Tibial nerve (tissue), 4 donors: ENCODE results near the gene DAB1. TPM values are rescaled to one million over a fixed set of nuclear protein-coding genes. Genes with fewer than 3 reads are reported as not detected.

ENCODE experiments used
- DNase-seq, 2 donors: peaks; one replicate each; pipeline ENCODE4 v3.0.0-alpha.2; 2019; ENCODE audit warnings: low spot score in 2 of 2
- H3K27ac ChIP-seq, 4 donors: fragments of 200-600 bp; sonication (generic) in 3 of 4; one replicate each; pipeline ENCODE4 v1.5.1; 2017 to 2019; ENCODE audit warnings: mild to moderate bottlenecking in 1 of 4
- H3K27me3 ChIP-seq, 2 donors: fragments of 200-600 bp; sonication (generic) in 1 of 2; one replicate each; pipeline versions ENCODE4 v1.5.1 to v1.6.0; 2017 to 2019
- H3K36me3 ChIP-seq, 3 donors: fragments of 200-600 bp; sonication (generic); one replicate each; pipeline ENCODE4 v1.5.1; 2018 to 2019
- H3K4me1 ChIP-seq, 4 donors: fragments of 200-600 bp; sonication (generic) in 3 of 4; one replicate each; pipeline ENCODE4 v1.5.1; 2017 to 2019
- H3K4me3 ChIP-seq, 4 donors: fragments of 200-600 bp; sonication (generic) in 3 of 4; one replicate each; pipeline ENCODE4 v1.5.1; 2017 to 2019; ENCODE audit warnings: mild to moderate bottlenecking in 1 of 4, moderate library complexity in 1 of 4
- H3K9me3 ChIP-seq, 4 donors: fragments of 200-600 bp; sonication (generic) in 3 of 4; one replicate each; pipeline ENCODE4 v1.5.1; 2017 to 2019
- CTCF ChIP-seq, 5 experiments: fragments of 200-600 bp in 3 of 5; fragments of 450-650 bp in 2 of 5; sonication (generic) in 3 of 5; IDR thresholded peaks; one replicate each; pipeline ENCODE4 v1.5.1; 2016 to 2019; ENCODE audit warnings: antibody characterized with exemption in 5 of 5, mild to moderate bottlenecking in 3 of 5, moderate library complexity in 2 of 5
- EP300 ChIP-seq, 2 donors: sonication (generic); formaldehyde crosslinking; IDR thresholded peaks; one replicate each; pipeline ENCODE4 v1.6.1; 2017; ENCODE audit warnings: antibody characterized with exemption in 2 of 2, mild to moderate bottlenecking in 1 of 2
- POLR2A ChIP-seq, 2 donors: fragments of 450-650 bp; IDR thresholded peaks; one replicate each; pipeline ENCODE4 v1.6.1; 2017; ENCODE audit warnings: antibody characterized with exemption in 2 of 2, mild to moderate bottlenecking in 2 of 2, moderate library complexity in 2 of 2
- WGBS, 2 donors: methylation state at CpG; one replicate each; pipeline ENCODE4 v1.1.5; 2018; 5-methylcytosine and 5-hydroxymethylcytosine counted together
- total RNA-seq, 4 donors: library from RNA; depleted of rRNA; stranded (reverse); fragments of >200 nt; gene quantifications; one replicate each; pipeline ENCODE4 v1.1.0, GENCODE V29; 2016

The DAB1 gene
- total RNA-seq, 4 donors from 2014 or later: 4.0 to 8.3 (median 4.4) TPM

GRCh38 chr1:57214951-57215575 is 208.8 kb downstream of the DAB1 start:
- Histone ChIP-seq H3K27me3 (no peaks in the 10 kb centered on the region), H3K27ac (peak overlapping the region in 1 of 4 donors; percentile 52), H3K4me3 (no peak overlapping the region), H3K36me3 (no peaks in the 10 kb centered on the region), H3K9me3 (no peaks in the 10 kb centered on the region), H3K4me1 (peaks cover 0 to 3% (median 0%) of the 10 kb centered on the region in 4 donors)
- WGBS, 2 donors: 27 to 32% methylated on average over 5 of the region's 5 CpGs
- no peak for DNase-seq
- no peak for TF ChIP-seq POLR2A (IDR thresholded peaks at IDR 0.05)
- TF ChIP-seq CTCF (IDR thresholded peaks at IDR 0.05): no peak
- TF ChIP-seq EP300 (IDR thresholded peaks at IDR 0.05): no peak

GRCh38 chr1:57210881-57211280 is 213.0 kb downstream of the DAB1 start:
- 84 to 87% methylated on average over 2 of the region's 2 CpGs for WGBS, 2 donors
- no peak for DNase-seq
- Histone ChIP-seq H3K36me3 (no peaks in the 10 kb centered on the region), H3K9me3 (no peaks in the 10 kb centered on the region), H3K27ac (no peak overlapping the region), H3K4me1 (peaks cover 0 to 1% (median 0%) of the 10 kb centered on the region in 4 donors), H3K27me3 (no peaks in the 10 kb centered on the region), H3K4me3 (no peak overlapping the region)
- TF ChIP-seq POLR2A (IDR thresholded peaks at IDR 0.05): no peak
- no peak for TF ChIP-seq EP300 (IDR thresholded peaks at IDR 0.05)
- TF ChIP-seq CTCF (IDR thresholded peaks at IDR 0.05): no peak

GRCh38 chr1:57209495-57209894 is 214.4 kb downstream of the DAB1 start:
- no peak overlapping the region for H3K27ac ChIP-seq
- 94 to 100% methylated on average over 1 of the region's 1 CpG for WGBS, 2 donors
- no peaks in the 10 kb centered on the region for H3K36me3 ChIP-seq
- no peaks in the 10 kb centered on the region for H3K4me1 ChIP-seq
- H3K4me3 ChIP-seq: no peak overlapping the region
- no peak for DNase-seq
- TF ChIP-seq CTCF (IDR thresholded peaks at IDR 0.05) (no peak), EP300 (IDR thresholded peaks at IDR 0.05) (no peak), POLR2A (IDR thresholded peaks at IDR 0.05) (no peak)
- H3K27me3 ChIP-seq: no peaks in the 10 kb centered on the region
- no peaks in the 10 kb centered on the region for H3K9me3 ChIP-seq

- Histone ChIP-seq H3K4me3 (no peak overlapping the region), H3K9me3 (no peaks in the 10 kb centered on the region), H3K36me3 (no peaks in the 10 kb centered on the region), H3K27me3 (no peaks in the 10 kb centered on the region), H3K27ac (no peak overlapping the region), H3K4me1 (no peaks in the 10 kb centered on the region)
- no peak for DNase-seq
- TF ChIP-seq POLR2A (IDR thresholded peaks at IDR 0.05) (no peak), EP300 (IDR thresholded peaks at IDR 0.05) (no peak), CTCF (IDR thresholded peaks at IDR 0.05) (no peak)
- WGBS, 2 donors: 92 to 97% methylated on average over 1 of the region's 1 CpG
Measured at GRCh38 chr1:57208741-57209302, 215.0 kb downstream of the DAB1 start.

- Histone ChIP-seq H3K4me1 (no peaks in the 10 kb centered on the region), H3K4me3 (no peak overlapping the region), H3K36me3 (no peaks in the 10 kb centered on the region), H3K9me3 (no peaks in the 10 kb centered on the region), H3K27me3 (no peaks in the 10 kb centered on the region), H3K27ac (no peak overlapping the region)
- no peak for DNase-seq
- TF ChIP-seq EP300 (IDR thresholded peaks at IDR 0.05) (no peak), CTCF (IDR thresholded peaks at IDR 0.05) (no peak), POLR2A (IDR thresholded peaks at IDR 0.05) (no peak)
Measured at GRCh38 chr1:57206038-57206437, 217.8 kb downstream of the DAB1 start.
